Nephron (organoid): Measurements from ENCODE around the gene SLC5A3.

Experiments used
- H3K27ac Mint-ChIP-seq, 3 experiments: 2 replicates each; pipeline ENCODE4 v1.8.0; 2020; ENCODE audit warnings: mixed read lengths in 3 of 3, mild to moderate bottlenecking in 2 of 3, moderate library complexity in 1 of 3
- H3K27me3 Mint-ChIP-seq: 2 replicates; pipeline ENCODE4 v1.8.0; 2021; ENCODE audit warnings: low read depth, mild to moderate bottlenecking, moderate library complexity, mixed read lengths
- H3K36me3 Mint-ChIP-seq: 2 replicates; pipeline ENCODE4 v1.8.0; 2020; ENCODE audit warnings: low read depth, mixed read lengths
- H3K4me1 Mint-ChIP-seq: 2 replicates; pipeline ENCODE4 v1.8.0; 2020; ENCODE audit warnings: mixed read lengths
- H3K4me3 Mint-ChIP-seq, 3 experiments: 2 replicates each; pipeline ENCODE4 v1.8.0; 2020; ENCODE audit warnings: mild to moderate bottlenecking in 3 of 3, mixed read lengths in 3 of 3, moderate library complexity in 2 of 3
- H3K9me3 Mint-ChIP-seq: 2 replicates; pipeline ENCODE4 v1.8.0; 2020; ENCODE audit warnings: mixed read lengths
- CTCF ChIP-seq, 3 experiments: fragments of 200-600 bp; sonication (generic); IDR thresholded peaks; one replicate each; pipeline ENCODE4 v1.5.0; 2021; ENCODE audit warnings: antibody characterized with exemption in 3 of 3; ENCODE audit not compliant: unreplicated experiment in 3 of 3

Gene SLC5A3

GRCh38 chr21:34120867-34121266 lies 47.5 kb downstream of the SLC5A3 start:
- H3K9me3 Mint-ChIP-seq: peaks cover 3% of the 10 kb centered on the region
- no peak overlapping the region for H3K4me3 Mint-ChIP-seq
- peaks cover 63% of the 10 kb centered on the region for H3K36me3 Mint-ChIP-seq
- no peak for TF ChIP-seq CTCF (IDR thresholded peaks at IDR 0.05; ENCODE audit: unreplicated experiment in 3 of 3)
- no peak overlapping the region for H3K27ac Mint-ChIP-seq
- no peaks in the 10 kb centered on the region for H3K27me3 Mint-ChIP-seq
- H3K4me1 Mint-ChIP-seq: peaks cover 33% of the 10 kb centered on the region

- Mint-ChIP-seq H3K27me3 (no peaks in the 10 kb centered on the region), H3K36me3 (peaks cover 57% of the 10 kb centered on the region), H3K4me1 (peaks cover 34% of the 10 kb centered on the region), H3K9me3 (peaks cover 3% of the 10 kb centered on the region), H3K27ac (no peak overlapping the region), H3K4me3 (no peak overlapping the region)
- no peak for TF ChIP-seq CTCF (IDR thresholded peaks at IDR 0.05; ENCODE audit: unreplicated experiment in 3 of 3)
Measured at GRCh38 chr21:34122047-34122446, 48.7 kb downstream of the SLC5A3 start.
